IPS-20b (cell line): ENCODE results near the gene CEP68.
"Not testable (repeated sequence)": the region's sequence is repeated elsewhere in the genome, so short reads cannot be mapped to it uniquely, and the experiment has no call there.

Source experiments
- H3K27ac ChIP-seq: one replicate; pipeline ENCODE4 v1.5.1; 2013; ENCODE audit warnings: low read length
- H3K27me3 ChIP-seq: 2 replicates; pipeline ENCODE4 v1.6.1; 2013; ENCODE audit warnings: mild to moderate bottlenecking, low read length, inconsistent platforms; ENCODE audit not compliant: insufficient read depth
- H3K36me3 ChIP-seq: 2 replicates; pipeline ENCODE4 v1.6.1; 2013; ENCODE audit warnings: low read depth, mild to moderate bottlenecking, inconsistent platforms, low read length, moderate library complexity; ENCODE audit not compliant: insufficient read depth
- H3K4me1 ChIP-seq: 2 replicates; pipeline ENCODE4 v1.6.1; 2013; ENCODE audit warnings: mild to moderate bottlenecking, control low read depth, inconsistent platforms, low read length, moderate library complexity; ENCODE audit not compliant: insufficient read depth
- H3K4me3 ChIP-seq: 2 replicates; pipeline ENCODE4 v1.5.1; 2013; ENCODE audit warnings: mild to moderate bottlenecking, low read length, inconsistent platforms
- H3K9ac ChIP-seq: 2 replicates; pipeline ENCODE4 v1.6.1; 2013; ENCODE audit warnings: low read depth, mild to moderate bottlenecking, inconsistent platforms, low read length, moderate library complexity
- H3K9me3 ChIP-seq: 2 replicates; pipeline ENCODE4 v1.6.1; 2013; ENCODE audit warnings: mild to moderate bottlenecking, low read depth, low read length, inconsistent platforms; ENCODE audit not compliant: insufficient read depth

The CEP68 gene

GRCh38 chr2:65056215-65057053 is at the start of gene CEP68:
Gene CEP68, plus strand, starts transcription at chr2:65056416. Its CDS starts 13,029 bp downstream, at chr2:65069445.
- Histone ChIP-seq H3K36me3 (no peaks in the 10 kb centered on the region; the same call in 1 of the 2 replicates), H3K27me3 (no peaks in the 10 kb centered on the region), H3K4me1 (peaks cover 5% of the 10 kb centered on the region; the same call in 1 of the 2 replicates), H3K9ac (peak within 1 kb of the TSS; percentile 90), H3K27ac (no peak within 1 kb of the TSS), H3K9me3 (no peaks in the 10 kb centered on the region), H3K4me3 (peak within 1 kb of the TSS; percentile 84)

GRCh38 chr2:65013776-65014175 is 42.4 kb upstream of the CEP68 start:
- H3K36me3 ChIP-seq, result no peaks in the 10 kb centered on the region
- H3K27ac ChIP-seq, result no peak overlapping the region
- peaks cover 7% of the 10 kb centered on the region; the same call in 1 of the 2 replicates for H3K4me1 ChIP-seq
- no peak overlapping the region for H3K4me3 ChIP-seq
- no peak overlapping the region for H3K9ac ChIP-seq
- no peaks in the 10 kb centered on the region for H3K9me3 ChIP-seq
- H3K27me3 ChIP-seq, result no peaks in the 10 kb centered on the region

GRCh38 chr2:65015731-65016130 is 40.5 kb upstream of the CEP68 start:
- H3K9ac ChIP-seq, result no peak overlapping the region
- peaks cover 7% of the 10 kb centered on the region; the same call in 1 of the 2 replicates for H3K4me1 ChIP-seq
- H3K9me3 ChIP-seq, result no peaks in the 10 kb centered on the region
- H3K4me3 ChIP-seq, result no peak overlapping the region
- no peak overlapping the region for H3K27ac ChIP-seq
- no peaks in the 10 kb centered on the region for H3K27me3 ChIP-seq
- no peaks in the 10 kb centered on the region for H3K36me3 ChIP-seq

- H3K27ac ChIP-seq, result no peak overlapping the region
- H3K9ac ChIP-seq, result no peak overlapping the region
- no peaks in the 10 kb centered on the region for H3K9me3 ChIP-seq
- H3K36me3 ChIP-seq, result no peaks in the 10 kb centered on the region
- H3K27me3 ChIP-seq, result no peaks in the 10 kb centered on the region
- peaks cover 7% of the 10 kb centered on the region; the same call in 1 of the 2 replicates for H3K4me1 ChIP-seq
- H3K4me3 ChIP-seq, result no peak overlapping the region
These were observed 39.4 kb upstream of the CEP68 start for GRCh38 chr2:65016789-65017188.

GRCh38 chr2:65017335-65017734 is 38.9 kb upstream of the CEP68 start:
- Histone ChIP-seq H3K9me3 (no peaks in the 10 kb centered on the region), H3K4me3 (no peak overlapping the region), H3K27me3 (no peaks in the 10 kb centered on the region), H3K27ac (no peak overlapping the region), H3K36me3 (no peaks in the 10 kb centered on the region), H3K9ac (no peak overlapping the region), H3K4me1 (peaks cover 7% of the 10 kb centered on the region; the same call in 1 of the 2 replicates)

- H3K9me3 ChIP-seq, result no peaks in the 10 kb centered on the region
- H3K36me3 ChIP-seq, result no peaks in the 10 kb centered on the region; the same call in 1 of the 2 replicates
- peaks cover 7% of the 10 kb centered on the region; the same call in 1 of the 2 replicates for H3K4me1 ChIP-seq
- no peak overlapping the region for H3K9ac ChIP-seq
- no peaks in the 10 kb centered on the region for H3K27me3 ChIP-seq
- H3K4me3 ChIP-seq, result no peak overlapping the region
- H3K27ac ChIP-seq, result no peak overlapping the region
These were observed 38.1 kb upstream of the CEP68 start for GRCh38 chr2:65018141-65018582.

GRCh38 chr2:65019010-65019409 is 37.2 kb upstream of the CEP68 start:
- Histone ChIP-seq H3K4me3 (no peak overlapping the region), H3K36me3 (no peaks in the 10 kb centered on the region; the same call in 1 of the 2 replicates), H3K27me3 (no peaks in the 10 kb centered on the region), H3K9ac (no peak overlapping the region), H3K27ac (no peak overlapping the region), H3K9me3 (no peaks in the 10 kb centered on the region), H3K4me1 (peaks cover under 1% of the 10 kb centered on the region; the same call in 1 of the 2 replicates)

- Histone ChIP-seq H3K9me3 (no peaks in the 10 kb centered on the region), H3K27ac (no peak overlapping the region), H3K27me3 (no peaks in the 10 kb centered on the region), H3K4me3 (no peak overlapping the region), H3K9ac (no peak overlapping the region), H3K36me3 (no peaks in the 10 kb centered on the region; the same call in 1 of the 2 replicates), H3K4me1 (no peaks in the 10 kb centered on the region)
These were observed 36.5 kb upstream of the CEP68 start for GRCh38 chr2:65019675-65020195.

- H3K4me3 ChIP-seq, H3K27me3 ChIP-seq, H3K9ac ChIP-seq, H3K4me1 ChIP-seq, H3K36me3 ChIP-seq, H3K9me3 ChIP-seq, H3K27ac ChIP-seq: not testable (repeated sequence)
These were observed 36.0 kb upstream of the CEP68 start for GRCh38 chr2:65020251-65020650.

GRCh38 chr2:65020943-65021528 is 35.2 kb upstream of the CEP68 start:
- Histone ChIP-seq H3K27ac (no peak overlapping the region), H3K9ac (no peak overlapping the region), H3K4me3 (no peak overlapping the region), H3K4me1 (no peaks in the 10 kb centered on the region), H3K27me3 (no peaks in the 10 kb centered on the region), H3K36me3 (no peaks in the 10 kb centered on the region; the same call in 1 of the 2 replicates), H3K9me3 (no peaks in the 10 kb centered on the region)

- Histone ChIP-seq H3K9ac (no peak overlapping the region), H3K27me3 (no peaks in the 10 kb centered on the region), H3K4me1 (no peaks in the 10 kb centered on the region)
These were observed 34.5 kb upstream of the CEP68 start for GRCh38 chr2:65021709-65022108.

More at GRCh38 chr2:65021709-65022108, 34.5 kb upstream of the CEP68 start:
- H3K4me3 ChIP-seq, result no peak overlapping the region
- H3K27ac ChIP-seq, result no peak overlapping the region
- no peaks in the 10 kb centered on the region; the same call in 1 of the 2 replicates for H3K36me3 ChIP-seq
- H3K9me3 ChIP-seq, result no peaks in the 10 kb centered on the region
